Stimulated activated CD8-positive, alpha-beta memory T cell treated with anti-CD3 and anti-CD28 coated beads, Interleukin-2, amount 100 ng/mL, for 48 hours (primary cell): Measurements from ENCODE around the gene NRG3.

Experiments
- DNase-seq, 2 donors: peaks; one replicate each; pipeline ENCODE4 v3.0.0-alpha.2; 2020; ENCODE audit warnings: low read depth in 2 of 2

Gene NRG3

GRCh38 chr10:82390866-82391658 lies 516.1 kb downstream of the NRG3 start:
- DNase-seq, result no peak

GRCh38 chr10:82391971-82392370 lies 517.0 kb downstream of the NRG3 start:
- DNase-seq, result no peak

- no peak for DNase-seq
Measured at GRCh38 chr10:82392533-82392932, 517.5 kb downstream of the NRG3 start.

- DNase-seq, result no peak
Measured at GRCh38 chr10:82394122-82394521, 519.1 kb downstream of the NRG3 start.

GRCh38 chr10:82394987-82395386 lies 520.0 kb downstream of the NRG3 start:
- DNase-seq, result no peak

GRCh38 chr10:82396886-82397285 lies 521.9 kb downstream of the NRG3 start:
- DNase-seq, result no peak

GRCh38 chr10:82397854-82398253 lies 522.9 kb downstream of the NRG3 start:
- no peak for DNase-seq

GRCh38 chr10:82399850-82400249 lies 524.9 kb downstream of the NRG3 start:
- no peak for DNase-seq

- DNase-seq, result no peak
Measured at GRCh38 chr10:82400841-82401240, 525.8 kb downstream of the NRG3 start.

- no peak for DNase-seq
Measured at GRCh38 chr10:82402906-82403401, 528.0 kb downstream of the NRG3 start.

- DNase-seq, result no peak
Measured at GRCh38 chr10:82409671-82410070, 534.7 kb downstream of the NRG3 start.

GRCh38 chr10:82411416-82411815 lies 536.4 kb downstream of the NRG3 start:
- no peak for DNase-seq

GRCh38 chr10:82420001-82420400 lies 545.0 kb downstream of the NRG3 start:
- no peak for DNase-seq

GRCh38 chr10:82429302-82429701 lies 554.3 kb downstream of the NRG3 start:
- DNase-seq, result no peak

- DNase-seq, result no peak
Measured at GRCh38 chr10:82438277-82438676, 563.3 kb downstream of the NRG3 start.

GRCh38 chr10:82440775-82441174 lies 565.8 kb downstream of the NRG3 start:
- DNase-seq, result no peak

- DNase-seq, result no peak
Measured at GRCh38 chr10:82452046-82452445, 577.1 kb downstream of the NRG3 start.

GRCh38 chr10:82452676-82453075 lies 577.7 kb downstream of the NRG3 start:
- no peak for DNase-seq

GRCh38 chr10:82453678-82454293 lies 578.8 kb downstream of the NRG3 start:
- DNase-seq, result no peak

GRCh38 chr10:82462910-82463551 lies 588.0 kb downstream of the NRG3 start:
- DNase-seq, result no peak

GRCh38 chr10:82463614-82464013 lies 588.6 kb downstream of the NRG3 start:
- no peak for DNase-seq

- DNase-seq, result no peak
Measured at GRCh38 chr10:82464191-82464818, 589.3 kb downstream of the NRG3 start.
